GM21390 (cell line): ENCODE results near the gene XYLT2.
"Not testable (repeated sequence)": the region's sequence is repeated elsewhere in the genome, so short reads cannot be mapped to it uniquely, and the experiment has no call there.

Experiments used
- ATAC-seq: cut with Tn5 transposase; IDR thresholded peaks from one replicate; pipeline ENCODE4 v1.9.1; 2021; ENCODE audit not compliant: unreplicated experiment

The XYLT2 gene

DNA sequence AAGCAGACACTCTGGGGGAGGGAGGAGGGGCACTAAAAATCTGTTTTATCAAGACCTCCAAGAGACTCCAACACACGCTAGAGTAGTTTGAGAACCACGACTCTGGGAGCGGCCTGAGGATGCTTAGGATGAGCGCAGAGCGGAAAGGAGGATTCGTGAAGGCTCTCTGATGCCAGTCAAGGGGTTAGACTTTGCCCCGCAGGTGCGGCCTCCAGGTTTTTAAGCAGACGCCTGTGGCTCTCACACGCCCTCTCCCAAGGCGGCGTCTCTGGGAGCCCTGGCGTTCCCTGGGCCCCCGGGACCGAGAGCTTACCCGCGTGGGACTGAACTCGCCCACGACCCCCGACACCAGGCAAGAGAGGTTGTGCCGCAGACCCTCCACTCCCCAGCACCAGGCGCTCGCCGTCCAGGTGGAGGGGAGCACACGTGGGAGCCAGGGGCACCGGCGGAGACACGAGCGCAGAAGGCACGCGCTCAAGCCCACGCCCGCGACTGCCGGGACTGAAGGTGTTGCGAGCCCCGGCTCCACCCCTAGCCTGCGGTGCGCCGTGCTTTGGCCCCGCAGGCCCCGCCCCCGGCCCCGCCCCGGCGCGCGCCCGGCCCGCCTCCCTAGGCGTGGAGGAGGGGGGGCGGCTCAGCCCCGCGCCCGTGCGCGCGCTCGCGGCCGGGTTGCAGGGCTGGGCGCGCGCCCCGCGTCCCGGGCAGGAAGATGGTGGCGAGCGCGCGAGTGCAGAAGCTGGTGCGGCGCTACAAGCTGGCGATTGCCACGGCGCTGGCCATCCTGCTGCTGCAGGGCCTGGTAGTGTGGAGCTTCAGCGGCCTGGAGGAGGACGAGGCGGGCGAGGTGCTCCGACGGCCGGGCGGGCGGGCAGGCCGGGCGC lies at the start of gene XYLT2:
TSS of gene XYLT2 (plus strand) at position 695 of the 881 bp plus-strand sequence. CDS start at position 710, 15 bp downstream.
- peak; percentile 70 for ATAC-seq

DNA sequence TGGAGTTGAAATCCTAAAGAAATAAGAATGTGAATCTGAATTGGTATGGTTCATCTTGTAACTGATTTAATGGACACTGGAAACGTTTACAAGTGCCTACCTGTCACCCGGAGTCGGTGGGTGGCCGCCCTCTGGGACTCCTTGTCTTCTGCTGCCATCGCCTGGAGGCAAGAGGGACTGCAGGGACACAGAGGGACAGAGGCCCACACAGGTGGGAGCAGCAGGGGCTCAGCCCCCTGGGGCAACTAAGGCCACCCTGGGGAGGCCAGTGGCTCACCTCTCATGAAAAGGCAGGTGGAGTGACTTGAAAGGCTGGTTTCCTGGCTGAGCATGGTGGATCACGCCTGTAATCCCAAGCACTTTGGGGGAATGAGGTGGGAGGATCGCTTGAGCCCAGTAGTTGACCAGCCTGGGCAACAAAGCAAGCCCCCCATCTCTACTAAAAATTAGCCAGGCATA lies 48.5 kb upstream of the XYLT2 start:
- no peak for ATAC-seq

DNA sequence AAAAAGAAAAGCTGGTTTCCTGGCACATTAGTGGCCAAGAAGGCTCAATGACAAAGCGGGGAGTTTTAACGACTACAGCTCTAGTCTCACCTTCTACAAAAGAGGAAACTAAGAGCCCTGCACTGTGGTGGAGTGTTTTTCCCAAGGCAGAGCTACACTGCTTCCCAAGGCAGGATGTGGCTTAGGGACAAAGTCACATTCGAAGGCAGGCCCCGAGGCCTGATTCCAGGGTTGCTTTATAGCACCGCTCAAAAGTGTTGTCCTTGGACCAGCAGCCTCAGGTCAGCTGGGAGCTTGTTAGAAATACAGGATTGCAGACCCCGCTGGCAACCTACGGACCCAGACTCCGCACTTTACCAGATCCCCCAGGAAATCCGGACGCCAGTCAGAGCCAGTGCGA lies 47.9 kb upstream of the XYLT2 start:
- no peak for ATAC-seq

DNA sequence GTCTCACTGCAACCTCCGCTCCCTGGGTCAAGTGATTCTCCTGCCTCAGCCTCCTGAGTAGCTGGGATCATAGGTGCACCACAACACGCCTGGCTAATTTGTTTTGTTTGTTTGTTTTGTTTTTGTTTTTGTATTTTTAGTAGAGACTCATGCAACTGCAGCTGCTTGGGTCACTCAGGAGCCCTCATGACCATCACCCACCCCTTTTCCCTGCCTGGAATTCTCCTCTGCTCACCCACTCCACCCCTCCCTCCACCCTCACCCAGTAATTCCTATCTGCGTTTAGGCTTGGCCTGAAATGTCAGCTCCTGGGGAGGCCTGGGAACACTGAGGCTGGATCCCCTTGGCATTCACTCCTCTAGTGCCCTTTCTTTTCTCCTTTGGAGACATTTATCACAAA lies 46.1 kb upstream of the XYLT2 start:
- ATAC-seq = no peak

DNA sequence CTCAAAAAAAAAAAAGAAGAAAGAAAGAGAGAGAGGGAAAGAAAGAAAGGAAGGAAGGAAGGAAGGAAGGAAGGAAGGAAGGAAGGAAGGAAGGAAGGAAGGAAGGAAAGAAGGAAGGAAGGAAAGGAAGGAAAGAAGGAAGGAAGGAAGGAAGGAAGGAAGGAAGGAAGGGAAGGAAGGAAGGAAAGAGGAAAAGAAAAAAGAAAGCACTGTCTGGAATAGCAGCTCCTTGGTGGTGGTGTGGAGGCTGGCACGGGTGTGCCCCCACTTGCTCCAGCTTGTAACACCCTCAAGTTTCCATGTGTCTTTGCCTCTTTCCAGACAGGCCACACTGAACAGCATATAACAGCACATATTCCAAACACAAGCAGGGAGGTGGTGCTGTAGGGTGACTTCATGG lies 45.1 kb upstream of the XYLT2 start:
- ATAC-seq = not testable (repeated sequence)

DNA sequence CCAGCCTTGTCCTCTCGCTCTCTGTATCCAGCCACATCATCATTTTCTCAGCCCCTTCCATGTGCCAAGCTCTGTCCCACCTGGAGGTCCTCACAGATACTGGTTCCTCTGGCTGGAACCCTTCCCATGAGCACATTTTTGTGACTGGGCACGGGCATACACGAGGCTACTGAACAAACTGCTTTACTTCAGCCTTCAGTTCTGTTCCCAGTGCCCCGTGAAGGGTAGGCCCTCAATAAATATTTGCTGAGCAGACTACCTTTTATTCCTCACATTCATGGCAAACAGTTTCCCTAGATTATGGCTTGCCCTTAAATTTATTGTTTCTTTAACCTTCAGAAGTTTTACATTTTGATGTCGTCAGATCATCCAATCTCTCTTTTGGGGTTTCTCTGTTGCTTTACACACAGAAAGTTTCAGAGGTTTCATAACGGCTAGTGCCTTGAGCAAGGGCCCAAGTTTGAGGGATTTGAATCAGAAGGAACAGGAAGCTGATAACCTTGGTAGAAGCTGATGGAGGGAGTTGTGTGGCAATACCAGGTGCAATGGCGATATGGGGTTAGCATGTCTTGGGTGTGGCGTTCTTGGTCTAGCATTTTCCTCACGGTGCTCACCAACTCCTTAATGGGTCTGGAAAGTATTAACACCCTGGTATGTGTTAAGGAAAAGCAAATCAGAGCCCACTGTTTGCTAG lies 43.9 kb upstream of the XYLT2 start:
- ATAC-seq = no peak

DNA sequence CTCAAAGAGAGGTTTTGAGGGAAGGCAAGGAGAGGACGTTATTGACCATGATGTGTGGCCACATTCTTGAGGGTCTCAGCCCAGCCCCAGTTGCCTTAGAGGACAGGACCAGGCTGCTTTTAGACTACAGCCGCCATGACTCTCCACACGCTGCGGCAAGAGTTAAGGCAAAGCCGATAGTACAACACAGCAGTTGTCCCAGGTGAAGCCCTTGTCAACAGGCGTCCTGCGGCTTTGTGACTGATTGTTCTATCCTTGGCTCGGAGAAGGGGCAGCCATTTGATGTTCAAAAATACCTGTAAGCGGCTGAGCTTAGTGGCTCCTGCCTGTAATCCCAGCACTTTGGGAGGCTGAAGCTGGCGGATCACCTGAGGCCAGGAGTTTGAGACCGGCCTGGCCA lies 42.9 kb upstream of the XYLT2 start:
- ATAC-seq = no peak

DNA sequence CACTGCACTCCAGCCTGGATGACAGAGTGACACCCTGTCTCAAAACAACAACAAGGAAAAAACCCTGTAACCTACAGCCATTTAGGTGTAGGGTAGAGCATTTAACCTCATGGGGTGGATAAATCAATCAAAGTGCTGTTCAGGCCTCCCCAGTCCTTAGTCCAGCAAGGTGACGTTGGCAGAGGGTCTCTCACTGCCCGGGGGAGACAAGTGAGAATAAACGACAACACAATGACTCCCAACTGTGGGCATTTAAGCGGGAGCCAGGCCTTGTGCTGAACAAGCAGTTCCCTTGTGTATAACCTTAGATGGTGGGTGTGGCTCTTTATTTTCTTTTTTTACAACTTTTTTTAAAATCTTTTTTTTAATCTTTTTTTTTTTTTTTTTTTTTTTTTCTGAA lies 42.3 kb upstream of the XYLT2 start:
- no peak for ATAC-seq

DNA sequence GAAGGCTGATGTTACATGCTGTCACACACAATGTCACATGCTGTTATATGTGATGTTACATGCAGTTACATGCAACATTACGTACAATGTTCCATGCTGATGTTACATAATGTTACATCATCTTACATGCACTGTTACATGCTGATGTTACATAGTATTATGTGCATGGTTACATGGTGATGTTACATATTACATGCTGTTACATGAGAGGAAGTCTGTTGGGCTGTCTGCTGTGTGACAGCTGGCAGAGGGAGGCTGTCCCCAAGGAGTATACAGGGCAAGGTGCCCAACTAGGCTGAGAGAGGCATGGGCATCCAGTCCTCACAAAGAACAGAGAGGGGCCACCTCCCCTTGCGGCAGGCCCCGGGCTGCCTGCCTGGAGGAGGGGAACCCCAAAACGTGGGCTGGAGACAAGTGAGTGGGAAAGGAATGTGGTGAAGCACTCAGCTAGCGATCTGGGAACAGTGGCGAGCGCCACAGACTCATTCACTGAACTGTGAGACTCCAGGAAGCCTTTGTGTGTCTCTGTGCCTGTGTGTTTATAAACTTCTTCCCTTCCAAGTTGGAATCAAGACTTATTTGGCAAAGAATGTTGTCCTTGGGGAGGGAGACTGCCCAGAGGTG lies 41.0 kb upstream of the XYLT2 start:
- no peak for ATAC-seq

DNA sequence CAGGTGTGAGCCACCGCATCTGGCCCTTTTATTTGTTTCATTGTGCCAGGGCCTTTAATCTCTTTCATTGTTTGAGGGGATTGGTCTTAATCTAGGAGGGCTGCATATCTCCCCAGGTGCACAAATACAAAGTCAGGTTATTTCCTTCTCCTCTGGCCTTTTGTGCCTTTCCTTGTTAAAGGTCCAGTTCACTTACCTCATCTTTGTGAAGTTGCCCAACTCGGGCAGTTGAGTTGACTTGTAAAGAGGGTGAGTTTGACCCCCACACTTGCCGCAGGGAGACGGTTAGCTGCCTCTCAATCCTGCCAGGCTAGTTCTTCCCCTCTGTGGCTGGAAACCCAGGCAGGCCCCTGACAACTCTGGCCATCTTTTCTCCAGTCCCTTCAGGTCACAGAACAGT lies 38.3 kb upstream of the XYLT2 start:
- no peak for ATAC-seq

DNA sequence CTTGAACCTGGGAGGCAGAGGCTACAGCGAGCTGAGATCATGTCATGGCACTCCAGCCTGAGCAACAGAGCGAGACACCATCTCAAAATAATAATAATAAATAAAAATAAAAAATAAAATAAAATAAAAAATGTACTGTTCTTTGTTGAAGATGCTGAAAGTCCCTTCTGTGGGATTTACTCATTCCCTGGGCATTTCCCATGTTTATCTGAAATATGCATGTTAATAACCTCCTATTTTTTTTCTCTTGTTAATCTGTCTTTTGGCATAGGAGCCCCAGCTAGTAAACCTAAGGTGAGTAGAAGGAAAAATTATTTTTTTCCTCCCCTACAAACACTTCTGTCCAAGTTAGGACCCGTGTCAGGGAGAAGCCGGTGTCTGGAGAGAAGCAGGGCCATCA lies 37.3 kb upstream of the XYLT2 start:
- no peak for ATAC-seq

DNA sequence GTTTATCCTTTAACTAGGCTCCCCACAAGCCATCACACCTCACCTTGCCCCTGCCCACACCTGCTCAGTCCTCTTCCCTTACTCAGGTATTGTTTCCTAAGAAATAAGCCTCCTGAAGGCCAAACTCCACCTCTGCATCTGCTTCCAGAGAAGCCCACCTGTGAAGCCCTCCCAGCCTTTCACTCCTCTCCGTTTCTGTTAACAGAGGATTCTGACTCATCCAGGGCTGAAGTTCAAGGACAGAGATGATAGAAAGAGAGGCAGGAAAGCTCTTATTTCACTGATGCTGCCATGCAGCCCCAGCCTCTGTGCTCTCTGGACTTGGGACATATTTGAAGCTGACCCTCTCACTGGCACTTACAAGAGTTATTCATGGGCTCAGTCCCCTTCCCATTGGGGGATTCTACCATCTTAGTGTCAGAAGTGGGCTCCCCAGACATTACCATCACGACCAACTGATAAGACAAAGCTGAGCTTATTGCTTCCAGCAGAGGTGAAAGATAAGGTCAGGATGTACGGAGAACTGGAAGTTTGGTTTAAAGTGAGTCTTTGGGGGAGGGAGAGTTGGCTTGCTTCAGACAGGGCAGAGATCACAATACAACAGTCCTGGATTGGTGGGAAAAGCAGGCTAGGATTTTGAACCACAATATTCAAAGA lies 35.3 kb upstream of the XYLT2 start:
- ATAC-seq = no peak

DNA sequence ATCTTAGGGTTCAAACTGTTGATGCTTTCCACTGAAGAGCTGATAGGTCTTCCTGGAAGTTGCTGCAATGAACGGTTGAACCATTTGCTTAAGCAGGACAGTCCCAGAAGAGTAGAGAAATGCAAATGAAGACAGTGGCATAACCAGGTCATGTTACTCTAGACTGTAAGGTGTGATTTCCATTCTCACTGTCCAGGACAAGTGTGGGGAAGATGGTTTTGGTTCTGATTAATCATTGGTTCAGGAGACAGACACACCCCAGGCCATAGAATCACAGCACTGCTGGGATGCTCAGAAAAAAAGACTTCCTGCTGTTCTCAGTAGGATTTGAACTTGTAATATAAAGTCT lies 34.8 kb upstream of the XYLT2 start:
- no peak for ATAC-seq

DNA sequence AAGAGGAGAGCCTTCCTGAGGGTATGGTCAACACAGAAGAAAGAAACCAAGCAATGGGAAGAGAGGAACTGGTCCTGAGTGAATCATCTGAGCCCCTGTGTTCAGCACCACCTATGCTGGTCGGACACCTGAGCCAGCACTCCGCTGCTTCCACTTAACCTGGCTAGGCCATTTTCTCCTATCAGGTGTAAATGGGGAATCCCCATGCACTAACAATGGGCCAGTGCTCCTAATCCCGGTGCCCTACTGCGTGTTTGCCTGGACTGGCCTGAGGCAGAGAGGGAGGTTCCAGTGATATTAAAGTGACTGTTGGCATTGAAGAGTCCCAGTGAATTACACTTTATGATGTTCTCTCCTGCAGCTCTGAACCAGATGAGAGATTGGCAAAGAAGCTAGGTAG lies 34.4 kb upstream of the XYLT2 start:
- no peak for ATAC-seq

DNA sequence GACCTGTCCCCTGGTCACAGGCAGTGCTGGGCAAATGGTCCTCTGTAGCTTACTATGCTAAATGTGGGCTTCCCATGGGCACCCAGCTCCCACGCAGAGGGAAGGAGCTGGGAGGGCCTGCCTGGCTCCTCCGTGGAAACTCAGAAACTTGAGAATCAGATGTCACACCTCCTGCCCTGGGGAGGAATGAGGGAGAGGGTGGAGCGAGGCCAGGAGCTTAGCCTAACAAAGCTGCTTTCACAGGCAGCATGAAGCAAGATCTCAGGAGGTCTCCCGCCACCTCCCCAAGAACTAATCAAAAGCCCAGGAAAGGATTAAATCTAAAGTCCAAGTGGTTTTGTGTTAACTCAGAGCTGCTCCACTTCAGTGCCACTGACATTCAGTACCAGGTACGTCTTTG lies 33.6 kb upstream of the XYLT2 start:
- no peak for ATAC-seq

DNA sequence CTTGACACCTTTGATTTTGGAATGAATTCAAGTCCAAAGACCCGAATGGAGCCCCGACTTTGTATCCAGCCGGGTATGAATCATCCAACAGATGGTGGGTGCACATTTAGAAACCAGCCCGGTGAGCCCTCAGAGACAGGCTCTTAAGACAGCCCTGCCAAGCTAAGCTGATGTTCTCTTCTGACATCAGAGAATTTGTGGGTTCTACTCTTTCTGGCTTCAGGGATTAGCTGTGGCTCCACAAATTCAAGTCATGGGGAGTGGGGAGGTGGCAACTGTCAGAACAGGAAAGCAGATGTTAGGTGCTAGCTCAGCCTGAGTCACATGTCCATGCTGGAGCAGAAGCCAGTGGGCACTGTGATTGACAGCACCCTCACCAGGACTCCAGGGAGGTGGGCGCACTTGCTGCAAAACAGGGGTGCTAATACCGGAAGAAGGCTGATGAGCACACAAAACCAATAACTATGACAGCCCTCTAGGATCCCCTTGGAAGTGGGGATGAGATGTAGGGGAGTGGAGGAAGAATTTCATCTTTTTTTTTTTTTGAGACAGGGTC lies 31.4 kb upstream of the XYLT2 start:
- no peak for ATAC-seq

DNA sequence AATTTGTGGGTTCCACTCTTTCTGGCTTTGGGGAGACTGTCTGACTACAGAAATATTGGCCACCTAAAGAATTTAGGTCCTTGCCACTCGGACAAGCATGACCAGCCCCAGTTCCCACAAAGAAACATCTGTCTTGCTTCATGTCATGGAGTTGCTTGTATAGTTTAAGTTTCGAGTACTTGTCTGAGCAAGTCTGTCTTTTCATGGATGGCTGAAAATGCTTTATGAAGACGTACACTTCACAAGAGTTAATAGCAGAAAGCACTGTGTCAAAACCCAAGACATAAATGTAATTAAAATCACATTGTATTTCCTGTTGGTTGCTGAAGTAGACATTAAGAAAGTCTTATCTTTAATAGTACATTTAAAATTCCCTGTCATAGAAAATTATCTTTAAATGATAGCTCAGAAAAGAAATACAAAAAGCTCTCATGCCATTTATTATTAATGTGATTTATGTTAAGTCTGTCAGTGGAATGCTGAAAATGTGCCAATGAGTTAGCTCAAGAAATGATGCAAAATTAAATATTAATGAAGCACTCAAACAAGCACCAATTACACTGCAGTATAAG lies 29.8 kb upstream of the XYLT2 start:
- no peak for ATAC-seq

DNA sequence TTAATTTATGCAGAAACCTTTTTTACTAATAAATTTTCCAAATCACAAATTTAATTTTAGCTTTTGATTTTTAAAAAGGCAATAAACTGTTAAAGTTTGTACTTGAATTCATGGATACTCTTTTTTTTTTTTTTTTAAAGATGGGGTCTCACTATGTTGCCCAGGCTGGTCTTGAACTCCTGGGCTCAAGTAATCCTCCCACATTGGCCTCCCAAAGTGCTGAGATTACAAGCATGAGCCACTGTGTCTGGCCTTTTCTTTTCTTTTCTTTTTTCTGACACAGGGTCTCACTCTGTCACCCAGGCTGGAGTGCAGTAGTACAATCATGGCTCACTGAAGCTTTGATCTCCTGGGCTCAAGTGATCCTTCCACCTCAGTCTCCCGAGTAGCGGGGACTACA lies 29.3 kb upstream of the XYLT2 start:
- not testable (repeated sequence) for ATAC-seq

DNA sequence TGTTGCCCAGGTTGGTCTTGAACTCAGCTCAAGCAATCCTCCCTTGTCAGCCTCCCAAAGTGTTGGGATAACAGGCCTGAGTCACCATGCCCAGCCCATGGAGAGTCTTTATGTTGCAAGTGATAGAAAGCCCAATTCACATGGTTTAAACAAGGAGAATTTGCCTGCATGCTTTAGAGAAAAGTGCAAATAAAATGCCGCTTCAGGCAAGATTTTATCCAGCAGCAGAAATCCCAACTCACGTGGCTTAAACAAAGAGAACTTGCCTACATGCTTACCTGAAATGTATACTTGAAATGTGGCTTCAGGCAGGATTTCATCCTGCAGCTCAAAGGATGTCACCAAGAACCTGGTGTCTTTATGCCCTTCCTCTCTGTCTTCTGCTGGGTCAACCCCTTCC lies 28.8 kb upstream of the XYLT2 start:
- no peak for ATAC-seq

DNA sequence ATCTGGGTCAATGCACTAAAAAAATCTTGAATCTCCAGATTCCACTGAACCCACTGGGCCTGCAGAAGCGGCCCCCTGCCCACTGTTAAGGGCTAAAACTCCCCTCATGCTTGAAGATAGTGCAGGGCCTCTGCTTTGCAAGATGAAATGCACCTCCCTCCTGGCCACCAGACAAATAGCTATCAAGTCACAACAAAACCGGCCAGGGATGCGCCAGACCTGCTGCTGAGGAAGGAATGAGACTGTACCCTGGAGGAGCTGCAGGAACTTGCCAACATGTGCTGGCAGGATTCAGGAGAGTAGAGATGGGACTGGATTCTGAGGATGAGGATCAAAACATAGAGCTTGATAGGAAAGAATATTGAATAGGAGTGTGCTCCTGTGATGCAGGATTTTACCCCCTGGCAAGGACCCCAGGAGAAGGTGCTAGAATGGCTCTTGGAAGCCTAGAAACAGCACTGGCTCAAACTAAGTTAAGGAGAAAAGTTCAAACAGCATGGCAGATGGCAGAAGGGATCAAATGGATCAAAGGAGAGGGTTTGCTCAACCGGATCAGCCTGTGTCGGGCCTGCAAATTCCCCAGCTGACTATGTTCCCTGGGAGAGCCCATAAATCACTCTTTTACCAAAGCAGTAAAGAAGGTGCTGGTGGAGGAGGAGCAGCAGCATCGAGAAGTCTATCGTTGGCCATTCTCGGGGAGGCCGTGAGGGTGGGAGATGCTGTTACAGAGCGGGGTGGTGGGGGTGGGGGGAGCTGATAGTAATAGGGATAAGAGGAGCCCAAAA lies 27.2 kb upstream of the XYLT2 start:
- no peak for ATAC-seq
